Measurements from ENCODE around the gene SLC25A6. TPM values are rescaled to one million over a fixed set of nuclear protein-coding genes. Genes with fewer than 3 reads are reported as not detected.
"Not testable (repeated sequence)": the region's sequence is repeated elsewhere in the genome, so short reads cannot be mapped to it uniquely, and the experiment has no call there.

Gene SLC25A6
- 100 to 1,000 TPM; 396 to 456 TPM for total RNA-seq

DNA sequence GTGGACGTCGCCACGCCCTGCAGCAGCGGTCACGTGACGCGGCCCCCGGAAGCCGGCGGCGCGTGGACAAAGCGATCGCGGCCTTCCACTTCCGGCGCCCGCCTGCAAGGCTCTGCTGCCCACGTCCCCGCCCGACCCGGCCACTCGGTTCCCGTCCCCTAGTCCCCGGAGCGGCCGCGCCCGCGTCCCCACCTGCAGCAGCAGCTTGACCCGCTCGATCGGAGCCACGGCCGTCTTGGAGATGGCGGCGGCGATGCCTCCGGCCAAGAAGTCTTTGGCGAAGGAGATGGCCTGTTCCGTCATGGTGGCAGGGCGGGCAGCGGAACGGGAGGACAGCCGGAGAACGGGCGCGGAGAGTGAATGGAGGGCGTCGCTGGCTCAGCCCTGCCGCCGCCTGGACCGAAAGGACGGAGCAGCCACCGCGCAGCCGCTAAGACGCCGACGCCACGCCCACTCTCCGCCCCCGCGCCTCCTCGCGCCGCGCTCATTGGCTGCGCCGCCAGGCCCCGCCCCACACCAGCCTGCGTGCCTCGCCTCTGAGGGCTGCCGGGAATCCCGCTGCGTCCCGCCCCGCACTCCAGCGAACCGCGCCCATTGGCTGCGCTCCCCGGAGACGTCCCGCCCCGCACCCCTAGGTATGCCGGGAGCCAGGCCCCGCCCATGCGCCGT, at the start of gene SLC25A6:
Gene SLC25A6 (minus strand): TSS at position 407 of the 669 bp plus-strand sequence. CDS start 104 bp downstream, at position 303.
- H3K4me1 Mint-ChIP-seq, result peaks cover 58% of the 10 kb centered on the region
- no peaks in the 10 kb centered on the region for H3K27me3 Mint-ChIP-seq
- H3K4me3 Mint-ChIP-seq, result peak within 1 kb of the TSS; percentile 82
- peak; percentile 100 for DNase-seq
- H3K9me3 Mint-ChIP-seq (ENCODE audit: low read depth), result no peaks in the 10 kb centered on the region
- H3K36me3 Mint-ChIP-seq (ENCODE audit: low read depth), result peaks cover 63% of the 10 kb centered on the region
- POLR2A ChIA-PET, result no interaction called here
- CTCF ChIA-PET, result no interaction called here
- H3K27ac Mint-ChIP-seq, result peak within 1 kb of the TSS; percentile 92
- peak; percentile 98 for ATAC-seq
- intact Hi-C loops (cut with DNase I, micrococcal nuclease), result loop anchor here (1.0 to 5.0 kb wide), 13 partner anchors 61 to 1300 kb away; partner anchors contain the start of genes AKAP17A (in 1 of the 2), CD99 (in 1 of the 2), GTPBP6 (in 1 of the 2) and PLCXD1 (in 1 of the 2)

DNA sequence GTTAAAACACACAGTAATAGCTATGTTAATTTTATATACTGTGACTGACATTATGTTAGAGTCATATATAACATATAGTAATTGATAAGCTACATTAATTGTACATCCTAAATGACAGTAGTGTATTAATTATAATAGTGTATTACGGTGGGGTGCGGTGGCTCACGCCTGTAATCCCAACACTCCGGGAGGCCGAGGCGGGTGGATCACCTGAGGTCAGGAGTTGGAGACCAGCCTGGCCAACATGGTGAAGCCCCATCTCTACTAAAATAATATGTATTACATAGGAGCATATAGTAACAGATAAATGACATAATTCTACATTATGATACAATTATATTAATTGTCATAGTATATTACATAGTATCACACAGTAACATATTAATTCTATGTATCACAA, 48.6 kb upstream of the SLC25A6 start:
- no peak for DNase-seq
- H3K4me1 Mint-ChIP-seq, result no peaks in the 10 kb centered on the region
- CTCF ChIA-PET, result no interaction called here
- no peak overlapping the region for H3K4me3 Mint-ChIP-seq
- POLR2A ChIA-PET, result no interaction called here
- H3K27me3 Mint-ChIP-seq, result no peaks in the 10 kb centered on the region
- intact Hi-C loops (cut with DNase I, micrococcal nuclease), result no loop called here
- H3K36me3 Mint-ChIP-seq (ENCODE audit: low read depth), result peaks cover 70% of the 10 kb centered on the region
- no peak for ATAC-seq
- no peak overlapping the region for H3K27ac Mint-ChIP-seq
- peaks cover 16% of the 10 kb centered on the region for H3K9me3 Mint-ChIP-seq (ENCODE audit: low read depth)

DNA sequence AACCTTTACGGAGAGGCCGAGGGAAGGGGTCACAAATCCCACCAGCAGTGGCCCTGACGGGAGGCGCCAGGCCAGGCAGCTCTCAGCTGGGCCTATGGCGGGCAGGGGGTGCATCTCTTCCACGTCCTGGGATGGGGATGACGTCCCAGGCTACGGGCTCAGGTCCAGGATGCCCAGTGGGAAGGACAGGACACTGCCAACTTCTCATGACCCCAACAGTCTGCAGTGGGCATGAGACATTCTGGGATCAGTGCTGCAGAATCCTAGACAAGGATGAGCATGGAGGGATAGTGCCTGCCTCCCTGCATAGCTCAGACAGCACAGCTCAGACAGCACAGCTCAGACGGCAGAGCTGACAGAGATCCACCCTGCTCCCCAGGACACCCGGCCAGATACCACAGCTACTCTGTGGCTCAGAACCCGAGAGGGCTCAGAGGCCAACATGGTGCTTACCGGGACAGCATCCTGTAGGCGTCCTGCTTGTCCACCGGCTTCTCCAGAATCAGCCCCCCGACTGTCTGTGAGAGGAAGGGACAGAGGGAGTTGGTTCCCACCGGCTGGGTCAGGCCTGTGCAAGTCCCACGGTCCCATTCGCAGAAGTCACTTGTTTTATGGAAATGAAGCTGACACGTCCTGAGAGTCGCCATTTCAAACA, 43.5 kb upstream of the SLC25A6 start:
- Mint-ChIP-seq H3K27me3 (no peaks in the 10 kb centered on the region), H3K27ac (no peak overlapping the region), H3K36me3 (ENCODE audit: low read depth) (peaks cover 45% of the 10 kb centered on the region), H3K4me3 (no peak overlapping the region), H3K9me3 (ENCODE audit: low read depth) (no peaks in the 10 kb centered on the region), H3K4me1 (no peaks in the 10 kb centered on the region)
- no peak for ATAC-seq
- ChIA-PET CTCF (no interaction called here), POLR2A (no interaction called here)
- intact Hi-C loops (cut with DNase I, micrococcal nuclease), result no loop called here
- DNase-seq, result no peak

DNA sequence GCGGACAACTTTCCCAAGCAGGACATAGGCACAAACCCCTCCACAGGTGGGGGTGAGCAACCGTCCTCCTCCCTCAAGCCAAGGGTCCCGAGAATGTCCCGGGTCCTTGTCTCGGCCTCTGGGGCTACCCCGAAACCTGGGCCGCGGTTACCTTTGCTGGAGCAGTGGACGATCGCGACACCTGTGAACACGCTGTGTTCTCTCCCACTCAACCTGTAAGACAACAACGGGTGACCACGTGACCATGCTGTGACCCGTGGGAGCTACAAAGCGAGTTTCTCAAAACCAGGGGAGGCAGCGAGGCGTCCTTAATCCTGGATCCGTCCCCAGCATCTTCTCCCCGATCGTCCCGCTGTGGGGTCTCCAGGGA, 42.9 kb upstream of the SLC25A6 start:
- intact Hi-C loops (cut with DNase I, micrococcal nuclease), result no loop called here
- ATAC-seq (no peak), DNase-seq (peak; percentile 4)
- no peak overlapping the region for H3K27ac Mint-ChIP-seq
- no peak overlapping the region for H3K4me3 Mint-ChIP-seq
- H3K27me3 Mint-ChIP-seq, result no peaks in the 10 kb centered on the region
- H3K4me1 Mint-ChIP-seq, result no peaks in the 10 kb centered on the region
- no peaks in the 10 kb centered on the region for H3K9me3 Mint-ChIP-seq (ENCODE audit: low read depth)
- CTCF ChIA-PET, result no interaction called here
- POLR2A ChIA-PET, result no interaction called here
- peaks cover 44% of the 10 kb centered on the region for H3K36me3 Mint-ChIP-seq (ENCODE audit: low read depth)

DNA sequence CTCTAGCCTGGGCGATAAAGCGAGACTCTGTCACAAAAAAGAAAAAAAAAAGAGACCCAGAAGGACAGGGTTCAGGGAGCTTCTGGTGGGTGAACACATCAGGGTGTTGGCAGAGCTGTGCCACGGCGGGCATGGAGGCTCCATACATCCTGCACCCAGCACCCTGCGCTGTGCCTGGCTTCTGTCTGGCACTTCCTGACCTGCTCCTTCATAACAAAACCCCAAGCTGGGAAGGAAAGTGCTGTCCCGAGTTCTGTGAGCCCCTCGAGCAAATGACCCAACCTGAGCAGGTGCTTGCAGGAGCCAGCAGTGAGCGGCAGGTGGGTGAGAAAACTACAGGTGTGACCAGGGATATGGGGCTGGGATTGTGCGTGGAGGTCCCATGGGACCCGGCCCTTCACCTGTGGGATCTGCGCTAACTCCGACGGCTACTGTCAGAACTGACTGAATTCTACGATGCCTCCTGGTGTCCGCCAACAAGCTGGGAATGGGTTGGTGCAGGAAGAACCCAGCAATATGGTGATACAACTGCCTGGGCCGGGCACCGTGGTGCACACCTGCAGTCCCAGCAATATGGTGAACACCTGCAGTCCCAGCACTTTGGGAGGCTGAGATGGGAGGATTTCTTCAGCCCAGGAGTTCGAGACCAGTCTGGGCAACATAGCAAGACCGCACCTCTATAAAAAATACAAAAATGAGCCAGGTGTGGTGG, 41.9 kb upstream of the SLC25A6 start:
- no peaks in the 10 kb centered on the region for H3K9me3 Mint-ChIP-seq (ENCODE audit: low read depth)
- no peak for ATAC-seq
- ChIA-PET CTCF (no interaction called here), POLR2A (no interaction called here)
- no peak overlapping the region for H3K27ac Mint-ChIP-seq
- peaks cover 39% of the 10 kb centered on the region for H3K36me3 Mint-ChIP-seq (ENCODE audit: low read depth)
- peak; percentile 2 for DNase-seq
- H3K27me3 Mint-ChIP-seq, result no peaks in the 10 kb centered on the region
- no peak overlapping the region for H3K4me3 Mint-ChIP-seq
- H3K4me1 Mint-ChIP-seq, result no peaks in the 10 kb centered on the region
- intact Hi-C loops (cut with DNase I, micrococcal nuclease), result no loop called here

DNA sequence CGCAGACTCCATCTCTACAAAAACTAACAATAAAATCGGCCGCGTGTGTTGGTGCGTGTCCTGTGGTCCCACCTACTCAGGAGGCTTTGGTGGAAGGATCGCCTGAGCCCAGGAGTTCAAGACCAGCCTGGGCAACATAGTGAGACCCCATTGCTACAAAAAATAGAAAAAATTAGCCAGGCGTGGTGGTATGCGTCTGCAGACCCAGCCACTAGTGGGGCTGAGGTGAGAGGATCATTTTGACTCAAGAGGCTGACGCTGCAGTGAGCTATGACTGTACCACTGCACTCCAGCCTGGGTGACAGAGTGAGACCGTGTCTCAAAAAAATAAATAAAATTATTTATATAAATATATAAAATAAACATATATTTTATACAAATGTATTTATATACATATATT, 38.5 kb upstream of the SLC25A6 start:
- intact Hi-C loops (cut with DNase I, micrococcal nuclease), result no loop called here

DNA sequence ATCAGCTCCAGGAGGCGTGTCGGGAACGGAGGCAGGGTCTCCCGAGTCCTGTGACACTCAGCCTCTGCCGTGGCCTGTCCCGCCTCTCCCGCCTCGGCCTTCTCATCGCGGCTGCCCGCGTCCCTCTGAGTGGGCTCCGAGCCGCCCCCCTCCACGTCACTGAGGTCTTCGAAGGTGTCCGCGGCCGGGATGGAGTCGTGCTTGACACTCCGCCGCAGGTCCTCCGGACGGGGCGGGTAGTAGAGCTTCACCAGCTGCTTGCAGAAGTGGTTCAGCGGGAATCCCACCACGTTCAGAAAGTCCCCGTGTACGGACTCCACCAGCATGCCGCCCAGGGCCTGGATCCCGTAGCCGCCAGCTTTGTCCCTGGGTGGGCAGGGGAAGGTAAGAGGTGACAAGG, 35.8 kb upstream of the SLC25A6 start:
- POLR2A ChIA-PET, result no interaction called here
- H3K27me3 Mint-ChIP-seq, result no peaks in the 10 kb centered on the region
- DNase-seq (no peak), ATAC-seq (no peak)
- no peak overlapping the region for H3K27ac Mint-ChIP-seq
- peaks cover 13% of the 10 kb centered on the region for H3K9me3 Mint-ChIP-seq (ENCODE audit: low read depth)
- no peaks in the 10 kb centered on the region for H3K4me1 Mint-ChIP-seq
- intact Hi-C loops (cut with DNase I, micrococcal nuclease), result no loop called here
- H3K4me3 Mint-ChIP-seq, result no peak overlapping the region
- CTCF ChIA-PET, result no interaction called here
- peaks cover 38% of the 10 kb centered on the region for H3K36me3 Mint-ChIP-seq (ENCODE audit: low read depth)

More for the DNA sequence above, 38.5 kb upstream of the SLC25A6 start:
- ChIA-PET CTCF (no interaction called here), POLR2A (no interaction called here)
- Mint-ChIP-seq H3K27ac (no peak overlapping the region), H3K4me3 (no peak overlapping the region), H3K27me3 (no peaks in the 10 kb centered on the region), H3K4me1 (no peaks in the 10 kb centered on the region), H3K9me3 (ENCODE audit: low read depth) (no peaks in the 10 kb centered on the region), H3K36me3 (ENCODE audit: low read depth) (peaks cover 16% of the 10 kb centered on the region)
- peak; percentile 68 for ATAC-seq
- peak; percentile 47 for DNase-seq

DNA sequence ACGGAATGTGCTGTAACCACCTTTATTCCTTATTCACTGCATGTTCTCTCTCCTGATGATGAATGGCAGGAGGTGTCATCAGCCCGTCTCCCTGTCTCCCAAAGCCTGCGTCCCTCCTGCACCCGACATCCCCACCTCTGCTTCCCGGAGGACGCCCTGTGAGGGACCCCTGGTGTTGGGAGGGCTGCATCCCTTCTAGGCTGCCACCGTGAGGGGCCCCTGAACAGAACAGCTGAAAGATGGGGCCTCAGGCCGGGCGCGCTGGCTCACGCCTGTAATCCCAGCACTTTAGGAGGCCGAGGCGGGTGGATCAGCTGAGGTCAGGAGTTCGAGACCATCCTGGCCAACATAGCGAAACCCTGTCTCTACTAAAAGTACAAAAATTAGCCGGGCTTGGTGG, 34.4 kb upstream of the SLC25A6 start:
- ATAC-seq; POLR2A ChIA-PET; H3K4me3 Mint-ChIP-seq; H3K27ac Mint-ChIP-seq; CTCF ChIA-PET; DNase-seq; intact Hi-C loops (cut with DNase I, micrococcal nuclease); H3K4me1 Mint-ChIP-seq; H3K27me3 Mint-ChIP-seq: not testable (repeated sequence)
- Mint-ChIP-seq H3K9me3 (ENCODE audit: low read depth) (peaks cover 22% of the 10 kb centered on the region), H3K36me3 (ENCODE audit: low read depth) (peaks cover 48% of the 10 kb centered on the region)

DNA sequence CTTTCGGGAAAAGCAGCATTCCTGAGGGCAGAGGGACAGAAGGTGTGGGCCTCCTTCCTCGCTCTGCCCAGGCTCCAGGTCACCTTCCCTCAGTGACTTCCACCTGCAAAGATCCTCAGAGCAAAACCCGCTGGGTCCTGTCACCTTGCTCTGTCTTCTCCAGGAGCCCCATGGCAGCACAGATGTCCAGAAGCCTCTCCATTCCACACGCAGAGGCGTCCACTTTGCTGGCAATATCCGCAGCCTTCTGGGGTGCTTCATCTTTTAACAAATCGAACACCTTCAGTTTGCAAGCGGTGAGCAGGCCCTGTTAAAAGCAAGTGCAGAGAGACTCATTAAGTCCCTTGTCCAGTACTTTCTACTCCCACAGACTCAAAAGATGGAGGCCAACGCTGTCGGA, 33.5 kb upstream of the SLC25A6 start:
- no peak for ATAC-seq

DNA sequence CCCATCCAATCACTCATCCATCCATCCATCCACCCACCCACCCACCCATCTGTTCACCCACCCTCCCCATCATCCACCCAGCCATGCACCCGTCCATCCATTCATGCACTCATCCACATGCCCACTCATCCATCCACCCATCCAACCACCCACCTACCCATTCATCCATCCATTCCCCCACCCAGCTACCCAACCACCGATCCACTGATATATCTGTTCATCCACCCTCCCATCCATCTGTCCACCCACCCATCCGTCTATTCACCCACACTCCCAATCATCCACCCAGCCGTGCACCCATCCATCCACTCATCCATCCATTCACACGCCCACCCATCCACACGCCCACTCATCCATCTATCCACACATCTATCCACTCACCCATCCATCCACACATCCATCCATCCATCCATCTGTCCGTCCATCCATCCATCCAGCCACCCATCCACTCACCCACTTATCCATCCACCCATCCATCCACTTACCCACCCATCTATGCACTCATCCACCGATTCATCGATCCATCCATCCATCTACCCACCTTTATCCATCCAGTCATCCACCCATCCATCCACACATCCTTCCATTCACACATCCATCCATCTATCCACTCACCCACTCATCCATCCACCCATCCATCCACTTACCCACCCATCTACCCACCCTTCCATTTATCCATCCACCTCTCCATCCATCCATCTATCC, 32.4 kb upstream of the SLC25A6 start:
- ChIA-PET POLR2A (no interaction called here), CTCF (no interaction called here)
- H3K27me3 Mint-ChIP-seq, result no peaks in the 10 kb centered on the region
- no peak overlapping the region for H3K4me3 Mint-ChIP-seq
- H3K4me1 Mint-ChIP-seq, result no peaks in the 10 kb centered on the region
- DNase-seq (no peak), ATAC-seq (no peak)
- no peak overlapping the region for H3K27ac Mint-ChIP-seq
- H3K36me3 Mint-ChIP-seq (ENCODE audit: low read depth), result peaks cover 61% of the 10 kb centered on the region
- H3K9me3 Mint-ChIP-seq (ENCODE audit: low read depth), result peaks cover 25% of the 10 kb centered on the region
- intact Hi-C loops (cut with DNase I, micrococcal nuclease), result no loop called here

More for the DNA sequence above, 33.5 kb upstream of the SLC25A6 start:
- ChIA-PET POLR2A (no interaction called here), CTCF (no interaction called here)
- peaks cover 55% of the 10 kb centered on the region for H3K36me3 Mint-ChIP-seq (ENCODE audit: low read depth)
- no peaks in the 10 kb centered on the region for H3K27me3 Mint-ChIP-seq
- peaks cover 22% of the 10 kb centered on the region for H3K9me3 Mint-ChIP-seq (ENCODE audit: low read depth)
- H3K4me3 Mint-ChIP-seq, result no peak overlapping the region
- intact Hi-C loops (cut with DNase I, micrococcal nuclease), result no loop called here
- H3K27ac Mint-ChIP-seq, result no peak overlapping the region
- H3K4me1 Mint-ChIP-seq, result no peaks in the 10 kb centered on the region
- DNase-seq, result no peak

DNA sequence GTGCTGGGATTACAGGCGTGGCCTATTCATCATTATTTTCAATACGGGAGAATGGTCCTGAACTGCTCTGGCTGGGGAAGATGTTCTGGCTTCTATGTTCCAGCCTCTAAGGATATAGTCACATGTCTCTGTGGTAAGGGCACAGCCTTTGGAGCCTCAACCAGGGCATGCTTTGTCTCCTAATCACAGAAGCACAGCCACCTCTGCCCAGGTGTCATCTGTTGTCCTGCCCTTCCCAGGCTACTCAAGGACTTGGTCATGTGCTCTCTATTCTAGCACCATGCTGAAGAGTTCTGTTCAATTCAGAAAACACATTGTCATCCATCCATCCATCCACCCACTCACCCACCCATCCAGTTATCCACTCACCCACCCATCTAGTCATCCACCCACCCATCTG, 31.3 kb upstream of the SLC25A6 start:
- Mint-ChIP-seq H3K9me3 (ENCODE audit: low read depth) (peaks cover 25% of the 10 kb centered on the region), H3K36me3 (ENCODE audit: low read depth) (peaks cover 63% of the 10 kb centered on the region), H3K4me1 (no peaks in the 10 kb centered on the region), H3K27ac (no peak overlapping the region), H3K27me3 (no peaks in the 10 kb centered on the region), H3K4me3 (no peak overlapping the region)
- CTCF ChIA-PET, result no interaction called here
- DNase-seq, result no peak
- POLR2A ChIA-PET, result no interaction called here
- intact Hi-C loops (cut with DNase I, micrococcal nuclease), result no loop called here
- no peak for ATAC-seq

DNA sequence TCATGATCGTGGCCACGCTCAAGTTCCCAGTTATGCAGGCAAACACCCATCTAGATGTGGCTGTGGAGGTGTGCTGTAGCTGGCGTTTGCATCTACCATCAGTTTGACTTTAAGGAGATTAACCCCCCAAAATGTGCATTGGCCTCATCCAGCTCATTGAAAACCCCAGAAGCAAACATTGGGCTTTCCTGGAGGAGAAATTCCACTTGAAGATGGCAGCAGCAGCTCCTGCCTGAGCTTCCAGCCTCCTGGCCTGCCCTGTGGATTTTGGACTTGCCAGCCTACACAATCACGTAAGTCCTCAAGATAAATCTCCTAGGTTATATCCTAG, 30.2 kb upstream of the SLC25A6 start:
- intact Hi-C loops (cut with DNase I, micrococcal nuclease), result no loop called here
- ChIA-PET CTCF (no interaction called here), POLR2A (no interaction called here)
- no peaks in the 10 kb centered on the region for H3K27me3 Mint-ChIP-seq
- peaks cover 25% of the 10 kb centered on the region for H3K9me3 Mint-ChIP-seq (ENCODE audit: low read depth)
- no peaks in the 10 kb centered on the region for H3K4me1 Mint-ChIP-seq
- H3K4me3 Mint-ChIP-seq, result no peak overlapping the region
- H3K27ac Mint-ChIP-seq, result no peak overlapping the region
- peaks cover 63% of the 10 kb centered on the region for H3K36me3 Mint-ChIP-seq (ENCODE audit: low read depth)
- ATAC-seq (no peak), DNase-seq (no peak)

All from activated CD4-positive, alpha-beta T cell treated with anti-CD3 and anti-CD28 coated beads for 36 hours (primary cell).